Adrenal gland (tissue), 5 donors: ENCODE data around the gene ABCB10.

Experiments
- CTCF ChIP-seq, 6 experiments: fragments of 450-650 bp in 4 of 6; fragments of 200-600 bp in 2 of 6; sonication (generic) in 1 of 6; IDR thresholded peaks; 1 replicate in 5 of 6; 2 replicates in 1 of 6; pipeline versions ENCODE4 v1.5.1 to v1.8.0; 2016 to 2021; ENCODE audit warnings: antibody characterized with exemption in 6 of 6, mild to moderate bottlenecking in 2 of 6, moderate library complexity in 1 of 6
- POLR2A ChIP-seq, 2 donors: fragments of 450-650 bp; IDR thresholded peaks; one replicate each; pipeline ENCODE4 v1.6.1; 2017; ENCODE audit warnings: antibody characterized with exemption in 2 of 2, mild to moderate bottlenecking in 2 of 2, moderate library complexity in 1 of 2
- donor health status: DM: no; HTN: no; CAD: no.

GRCh38 chr1:229544587-229544986, 13.9 kb downstream of the ABCB10 start:
- TF ChIP-seq POLR2A (IDR thresholded peaks at IDR 0.05): no peak
- no peak for TF ChIP-seq CTCF (IDR thresholded peaks at IDR 0.05)
